ENCODE measurements around the gene LRRC2.

GRCh38 chr3:46535746-46536145 lies 30.4 kb downstream of the LRRC2 start:
- TF ChIP-seq CTCF (IDR thresholded peaks at IDR 0.05) (no peak), EZH2phosphoT487 (IDR thresholded peaks at IDR 0.05) (no peak)
